GM15510 (cell line): ENCODE measurements around the gene PLBD1.

Experiments used
- POLR2A ChIP-seq: IDR thresholded peaks from 3 replicates; pipeline ENCODE4 v1.6.1; 2011; ENCODE audit warnings: borderline replicate concordance; ENCODE audit not compliant: insufficient read length; ENCODE audit errors: extremely low read depth

Gene PLBD1

GRCh38 chr12:14567351-14568162, at the start of gene PLBD1:
Gene PLBD1 (minus strand): TSS chr12:14567883. CDS start chr12:14567696, 187 bp downstream.
- TF ChIP-seq POLR2A = no peak

GRCh38 chr12:14614704-14615121, 47.0 kb upstream of the PLBD1 start:
- TF ChIP-seq POLR2A = no peak

GRCh38 chr12:14613718-14614117, 46.0 kb upstream of the PLBD1 start:
- TF ChIP-seq POLR2A = no peak

- TF ChIP-seq POLR2A = no peak
Observed at GRCh38 chr12:14612898-14613445, 45.3 kb upstream of the PLBD1 start.

GRCh38 chr12:14612250-14612649, 44.6 kb upstream of the PLBD1 start:
- TF ChIP-seq POLR2A = no peak

GRCh38 chr12:14611640-14612203, 44.0 kb upstream of the PLBD1 start:
- TF ChIP-seq POLR2A = no peak

GRCh38 chr12:14607568-14607967, 39.9 kb upstream of the PLBD1 start:
- TF ChIP-seq POLR2A = no peak

- no peak for TF ChIP-seq POLR2A
Observed at GRCh38 chr12:14605401-14605989, 37.8 kb upstream of the PLBD1 start.

GRCh38 chr12:14601692-14602478, 34.2 kb upstream of the PLBD1 start:
- TF ChIP-seq POLR2A = no peak

- no peak for TF ChIP-seq POLR2A
Observed at GRCh38 chr12:14597480-14597879, 29.8 kb upstream of the PLBD1 start.

GRCh38 chr12:14591719-14592118, 24.0 kb upstream of the PLBD1 start:
- TF ChIP-seq POLR2A = no peak

GRCh38 chr12:14589169-14590004, 21.7 kb upstream of the PLBD1 start:
- no peak for TF ChIP-seq POLR2A

GRCh38 chr12:14588571-14588970, 20.9 kb upstream of the PLBD1 start:
- TF ChIP-seq POLR2A = no peak

- TF ChIP-seq POLR2A = no peak
Observed at GRCh38 chr12:14578646-14579045, 11.0 kb upstream of the PLBD1 start.
